H1 (cell line): ENCODE results near the gene CCNY. TPM values are rescaled to one million over a fixed set of nuclear protein-coding genes. Genes with fewer than 3 reads are reported as not detected.

Experiments used
- CTCF ChIA-PET: fragments of 300-600 bp; sonication (Branson Sonifier 250); formaldehyde crosslinking; loops from one replicate; lab custom pipeline; 2021; ENCODE audit not compliant: partially characterized antibody; lab: Charles Lee
- POLR2A ChIA-PET: fragments of 300-600 bp; sonication (Branson Sonifier 250); formaldehyde crosslinking; loops from one replicate; lab custom pipeline; 2021; ENCODE audit warnings: inconsistent platforms; ENCODE audit not compliant: partially characterized antibody; lab: Charles Lee
- DNase-seq, 2 experiments: peaks; one replicate each; pipeline versions ENCODE4 v3.0.0 to v3.0.0-alpha.2; 2010 to 2022; ENCODE audit warnings: low spot score in 2 of 2, low read depth in 1 of 2, mixed read lengths in 1 of 2
- FAIRE-seq: peaks from 2 replicates; lab custom pipeline; 2011; peaks lifted over from hg19 to GRCh38; lab: Jason Lieb, UNC
- H2AFZ ChIP-seq: 2 replicates; pipeline ENCODE4 v1.8.1; 2012; ENCODE audit warnings: low read length, inconsistent platforms
- H2AK5ac ChIP-seq: 2 replicates; pipeline ENCODE4 v1.6.1; 2013; ENCODE audit warnings: low read depth, low read length
- H2BK120ac ChIP-seq: replicated peaks from 2 replicates; pipeline ENCODE3; 2013; ENCODE audit warnings: low read depth, low read length, inconsistent platforms
- H2BK12ac ChIP-seq: 2 replicates; pipeline ENCODE4 v1.6.1; 2013; ENCODE audit warnings: low read depth, low read length
- H2BK15ac ChIP-seq: 2 replicates; pipeline ENCODE4 v1.6.1; 2013; ENCODE audit warnings: low read length
- H2BK20ac ChIP-seq: 2 replicates; pipeline ENCODE4 v1.6.1; 2013; ENCODE audit warnings: low read length
- H2BK5ac ChIP-seq: 2 replicates; pipeline ENCODE4 v1.6.1; 2013; ENCODE audit warnings: low read depth, low read length
- H3K14ac ChIP-seq: 2 replicates; pipeline ENCODE4 v1.6.1; 2013; ENCODE audit warnings: inconsistent platforms; ENCODE audit not compliant: insufficient read length
- H3K18ac ChIP-seq: 2 replicates; pipeline ENCODE4 v1.6.1; 2013; ENCODE audit warnings: low read length; ENCODE audit errors: extremely low read depth
- H3K23ac ChIP-seq: 2 replicates; pipeline ENCODE4 v1.6.1; 2013; ENCODE audit warnings: inconsistent platforms; ENCODE audit not compliant: insufficient read length
- H3K23me2 ChIP-seq: 2 replicates; pipeline ENCODE4 v1.6.1; 2013; ENCODE audit warnings: low read depth, low read length
- H3K27ac ChIP-seq: 2 replicates; pipeline ENCODE4 v1.6.1; 2011; ENCODE audit warnings: low read depth, low read length, inconsistent platforms
- H3K27me3 ChIP-seq, 4 experiments: replicated peaks in 1 of 4; 1 replicate in 1 of 4; 2 replicates in 3 of 4; pipeline versions ENCODE4 v1.6.1 to v1.8.1; 2011 to 2013; ENCODE audit warnings: low read length in 3 of 4, mild to moderate bottlenecking in 3 of 4, inconsistent platforms in 2 of 4, mixed read lengths in 2 of 4, moderate library complexity in 1 of 4; ENCODE audit not compliant: control insufficient read depth in 3 of 4, insufficient read depth in 3 of 4; ENCODE audit errors: extremely low read depth in 1 of 4
- H3K36me3 ChIP-seq, 4 experiments: 2 replicates each; pipeline versions ENCODE4 v1.6.1 to v1.8.1; 2011 to 2013; ENCODE audit warnings: mild to moderate bottlenecking in 4 of 4, low read length in 3 of 4, moderate library complexity in 2 of 4, control low read depth in 1 of 4, inconsistent platforms in 1 of 4; ENCODE audit not compliant: insufficient read depth in 4 of 4, control insufficient read depth in 2 of 4
- H3K4ac ChIP-seq: replicated peaks from 2 replicates; pipeline ENCODE3; 2013; ENCODE audit warnings: low read length, low read depth, mixed read lengths, inconsistent platforms; ENCODE audit not compliant: insufficient read length
- H3K4me1 ChIP-seq, 4 experiments: replicated peaks in 1 of 4; 1 replicate in 1 of 4; 2 replicates in 3 of 4; pipeline versions ENCODE4 v1.6.1 to v1.8.1; 2011 to 2013; ENCODE audit warnings: low read length in 3 of 4, inconsistent platforms in 2 of 4, mixed read lengths in 1 of 4; ENCODE audit not compliant: insufficient read depth in 4 of 4, control insufficient read depth in 3 of 4
- H3K4me2 ChIP-seq, 2 experiments: 2 replicates each; pipeline versions ENCODE4 v1.6.1 to v1.8.1; 2011 to 2013; ENCODE audit warnings: low read depth in 2 of 2, low read length in 2 of 2, control low read depth in 1 of 2, inconsistent platforms in 1 of 2, mild to moderate bottlenecking in 1 of 2; ENCODE audit not compliant: insufficient read depth in 1 of 2
- H3K4me3 ChIP-seq, 4 experiments: fragments of 200-600, 300-600 bp in 1 of 4; sonication (generic), shearing (Covaris generic), sonication (Bioruptor Twin) in 1 of 4; 2 replicates each; pipeline versions ENCODE4 v1.5.1 to v1.8.1; 2011 to 2016; ENCODE audit warnings: low read length in 4 of 4, low read depth in 3 of 4, control low read depth in 2 of 4, inconsistent platforms in 2 of 4, mild to moderate bottlenecking in 2 of 4, mixed read lengths in 1 of 4, moderate library complexity in 1 of 4; ENCODE audit not compliant: insufficient read depth in 2 of 4; ENCODE audit errors: extremely low read depth in 1 of 4
- H3K56ac ChIP-seq: replicated peaks from 2 replicates; pipeline ENCODE3; 2013; ENCODE audit warnings: low read depth, mild to moderate bottlenecking, mixed read lengths, low read length, inconsistent platforms; ENCODE audit not compliant: insufficient read length
- H3K79me1 ChIP-seq: 2 replicates; pipeline ENCODE4 v1.6.1; 2013; ENCODE audit warnings: low read depth, low read length, control low read depth
- H3K79me2 ChIP-seq, 2 experiments: 2 replicates each; pipeline versions ENCODE4 v1.6.1 to v1.8.1; 2012 to 2013; ENCODE audit warnings: low read length in 2 of 2, mild to moderate bottlenecking in 2 of 2, inconsistent platforms in 1 of 2; ENCODE audit not compliant: insufficient read depth in 2 of 2, control insufficient read depth in 1 of 2
- H3K9ac ChIP-seq, 4 experiments: replicated peaks in 1 of 4; 1 replicate in 1 of 4; 2 replicates in 3 of 4; pipeline versions ENCODE4 v1.6.1 to v1.8.1; 2011 to 2013; ENCODE audit warnings: low read depth in 3 of 4, low read length in 3 of 4, control low read depth in 2 of 4, mild to moderate bottlenecking in 2 of 4, moderate library complexity in 2 of 4, inconsistent platforms in 1 of 4; ENCODE audit errors: extremely low read depth in 1 of 4
- H3K9me3 ChIP-seq, 2 experiments: 2 replicates each; pipeline versions ENCODE4 v1.6.1 to v1.8.1; 2012 to 2013; ENCODE audit warnings: mild to moderate bottlenecking in 2 of 2, moderate library complexity in 2 of 2, control low read depth in 1 of 2, inconsistent platforms in 1 of 2, low read depth in 1 of 2, low read length in 1 of 2, mixed read lengths in 1 of 2; ENCODE audit not compliant: insufficient read depth in 2 of 2
- H4K20me1 ChIP-seq, 2 experiments: replicated peaks in 1 of 2; 2 replicates each; pipeline versions ENCODE3 to v1.8.1; 2011 to 2013; ENCODE audit warnings: inconsistent platforms in 2 of 2, low read length in 2 of 2, mild to moderate bottlenecking in 1 of 2; ENCODE audit not compliant: insufficient read depth in 2 of 2, control insufficient read depth in 1 of 2
- H4K5ac ChIP-seq: 2 replicates; pipeline ENCODE4 v1.6.1; 2013; ENCODE audit warnings: low read length, low read depth, mixed read lengths, inconsistent platforms; ENCODE audit not compliant: insufficient read length
- H4K8ac ChIP-seq: 2 replicates; pipeline ENCODE4 v1.8.0; 2013; ENCODE audit warnings: mild to moderate bottlenecking, moderate library complexity, low read length, inconsistent platforms; ENCODE audit not compliant: insufficient read depth; ENCODE audit errors: extremely low read depth
- H4K91ac ChIP-seq: replicated peaks from 2 replicates; pipeline ENCODE3; 2013; ENCODE audit warnings: low read length, mixed read lengths, inconsistent platforms; ENCODE audit not compliant: insufficient read length
- CBX8 ChIP-seq: fragments of 300-800, 300-1000 bp; sonication (generic); IDR thresholded peaks from 2 replicates; pipeline ENCODE4 v1.7.1; 2016; ENCODE audit warnings: low read depth, low read length, borderline replicate concordance
- EP300 ChIP-seq, 2 experiments: IDR thresholded peaks; 1 replicate in 1 of 2; 2 replicates in 1 of 2; pipeline ENCODE4 v1.6.1; 2011 to 2012; ENCODE audit warnings: low read depth in 2 of 2, low read length in 2 of 2, mild to moderate bottlenecking in 2 of 2, borderline replicate concordance in 1 of 2, inconsistent platforms in 1 of 2, moderate library complexity in 1 of 2
- HDAC6 ChIP-seq: IDR thresholded peaks from one replicate; pipeline ENCODE4 v1.7.1; 2012; ENCODE audit warnings: low read depth, mild to moderate bottlenecking, inconsistent platforms, low read length, moderate library complexity
- JUN ChIP-seq: IDR thresholded peaks from 2 replicates; pipeline ENCODE4 v1.6.1; 2011; ENCODE audit warnings: low read depth, mild to moderate bottlenecking, improper control_type of control experiment, low read length
- KDM5A ChIP-seq: fragments of 200-600 bp; IDR thresholded peaks from 2 replicates; pipeline ENCODE4 v1.7.1; 2012; ENCODE audit warnings: mild to moderate bottlenecking, low read length, inconsistent platforms, mixed read lengths
- SIX5 ChIP-seq: IDR thresholded peaks from 2 replicates; pipeline ENCODE4 v1.6.1; 2011; ENCODE audit warnings: mild to moderate bottlenecking, low read depth, low read length
- TAF1 ChIP-seq: IDR thresholded peaks from 2 replicates; pipeline ENCODE4 v1.6.1; 2011; ENCODE audit warnings: mild to moderate bottlenecking, low read depth, low read length
- ZNF274 ChIP-seq: IDR thresholded peaks from 2 replicates; pipeline ENCODE4 v1.7.0; 2012; ENCODE audit warnings: low read length, borderline replicate concordance; ENCODE audit errors: extremely low read depth
- WGBS, 2 experiments: shearing (Covaris generic) in 1 of 2; methylation state at CpG; one replicate each; pipeline versions ENCODE4 v1.1.6 to v1.1.7; 2013 to 2015; ENCODE audit warnings: low lambda C conversion rate in 2 of 2, mixed read lengths in 2 of 2, inconsistent platforms in 1 of 2, low coverage in 1 of 2, missing lambda C conversion rate in 1 of 2; ENCODE audit not compliant: insufficient replicate concordance in 2 of 2, insufficient coverage in 1 of 2, insufficient read length in 1 of 2; ENCODE audit errors: extremely low coverage in 1 of 2, missing lambda C conversion rate in 1 of 2; 5-methylcytosine and 5-hydroxymethylcytosine counted together
- polyA plus RNA-seq, 7 experiments: library from polyadenylated mRNA; depleted of rRNA in 3 of 7; stranded (reverse) in 5 of 7; unstranded in 2 of 7; fragments of >200 nt in 5 of 7; fragments of 200-250 nt in 2 of 7; gene quantifications; 1 replicate in 5 of 7; 2 replicates in 1 of 7; 4 replicates in 1 of 7; pipeline versions ENCODE4 v1.2.1 to v1.2.3, GENCODE V29; 2011 to 2013; ENCODE audit warnings: missing spikeins in 2 of 7, mixed read lengths in 2 of 7
- total RNA-seq: library from RNA; stranded (reverse); fragmentation: NEBNext Ultra II Directional; extraction: Animal tissue kit (Norgen Biotek cat#: 25700); gene quantifications from 2 replicates; pipeline ENCODE4 v1.2.1, GENCODE V29; 2021

Gene CCNY
- total and polyA plus RNA-seq, 2 of the 8 experiments (the other 6 are each of a cell fraction or from before 2014, with no cell fraction given), result 25.3 to 68.2 TPM

GRCh38 chr10:35328404-35329037, 7.8 kb upstream of the CCNY start:
- Histone ChIP-seq H4K20me1 (peaks cover 0 to 3% of the 10 kb centered on the region in 2 experiments), H4K5ac (no peak overlapping the region), H3K56ac (no peak overlapping the region), H3K18ac (no peak overlapping the region), H2BK12ac (no peak overlapping the region), H2AFZ (no peak overlapping the region), H2AK5ac (no peak overlapping the region), H3K36me3 (peaks cover 0 to 9% (median 0%) of the 10 kb centered on the region in 4 experiments; a peak in 2 of 8 replicates), H3K27ac (no peak overlapping the region), H2BK15ac (no peak overlapping the region), H3K9me3 (0 out of 4 replicates have a peak, but pooled peaks cover 0 to under 1% of the 10 kb centered on the region in 2 experiments), H3K4me2 (no peak overlapping the region), H3K23ac (no peak overlapping the region), H2BK5ac (no peak overlapping the region), H4K91ac (no peak overlapping the region), H3K4ac (no peak overlapping the region), H3K79me2 (peaks cover 0 to 3% of the 10 kb centered on the region in 2 experiments; a peak in 2 of 4 replicates), H4K8ac (no peak overlapping the region), H2BK20ac (no peak overlapping the region), H3K79me1 (peaks cover 2% of the 10 kb centered on the region; the same call in 1 of the 2 replicates), H3K4me1 (peaks cover 0 to 4% (median 3%) of the 10 kb centered on the region in 4 experiments; a peak in 4 of 7 replicates), H2BK120ac (no peak overlapping the region), H3K14ac (no peak overlapping the region), H3K9ac (no peak overlapping the region), H3K27me3 (no peaks in the 10 kb centered on the region), H3K23me2 (no peaks in the 10 kb centered on the region), H3K4me3 (no peak overlapping the region)
- FAIRE-seq (no peak), DNase-seq (no peak)
- WGBS, 2 experiments, result 89% methylated on average over 2 of the region's 2 CpGs; no CpG with 5 or more reads in 1 of the 2 experiments
- CTCF ChIA-PET, result interaction anchor here (0.6 to 3.3 kb wide), 8 partner anchors 20 to 209 kb away, joined by 3 to 12 read pairs (median 3); no protein-coding TSS in a partner anchor
- POLR2A ChIA-PET, result no interaction called here
- TF ChIP-seq ZNF274 (no peak), HDAC6 (no peak), CBX8 (no peak), SIX5 (no peak), JUN (no peak), KDM5A (no peak), EP300 (IDR thresholded peaks at IDR 0.05; ENCODE audit: borderline replicate concordance in 1 of 2, low read depth in 2 of 2, low read length in 2 of 2) (no peak), TAF1 (no peak)
